ENCODE data around the gene ZNF282.

ZNF282 gene

GRCh38 chr7:149194799-149195179, 557 bp upstream of the ZNF282 start:
- DNase-seq: no peak

GRCh38 chr7:149196151-149196704, 882 bp downstream of the ZNF282 start:
- DNase-seq: no peak

- DNase-seq: no peak
Measured at GRCh38 chr7:149196705-149197171, 1.4 kb downstream of the ZNF282 start.

GRCh38 chr7:149197675-149198074, 2.3 kb downstream of the ZNF282 start:
- no peak for DNase-seq

- no peak for DNase-seq
Measured at GRCh38 chr7:149198161-149198816, 2.9 kb downstream of the ZNF282 start.

GRCh38 chr7:149199234-149199995, 4.1 kb downstream of the ZNF282 start:
- no peak for DNase-seq

GRCh38 chr7:149202831-149203231, 7.5 kb downstream of the ZNF282 start:
- no peak for DNase-seq

GRCh38 chr7:149205690-149206381, 10.5 kb downstream of the ZNF282 start:
- no peak for DNase-seq

GRCh38 chr7:149207324-149208035, 12.1 kb downstream of the ZNF282 start:
- no peak for DNase-seq

GRCh38 chr7:149209518-149210269, 14.3 kb downstream of the ZNF282 start:
- no peak for DNase-seq

- no peak for DNase-seq
Measured at GRCh38 chr7:149210551-149210950, 15.2 kb downstream of the ZNF282 start.

- no peak for DNase-seq
Measured at GRCh38 chr7:149214020-149214720, 18.8 kb downstream of the ZNF282 start.

GRCh38 chr7:149216402-149216801, 21.1 kb downstream of the ZNF282 start:
- DNase-seq: no peak

GRCh38 chr7:149217570-149217969, 22.2 kb downstream of the ZNF282 start:
- DNase-seq: no peak

GRCh38 chr7:149218469-149219420, 23.4 kb downstream of the ZNF282 start:
- no peak for DNase-seq

GRCh38 chr7:149220534-149220933, 25.2 kb downstream of the ZNF282 start:
- DNase-seq: no peak

- DNase-seq: no peak
Measured at GRCh38 chr7:149223176-149223575, 27.8 kb downstream of the ZNF282 start.

GRCh38 chr7:149223761-149224160, 28.4 kb downstream of the ZNF282 start:
- DNase-seq: no peak

GRCh38 chr7:149224352-149224751, 29.0 kb downstream of the ZNF282 start:
- DNase-seq: no peak

- DNase-seq: no peak
Measured at GRCh38 chr7:149225106-149225505, 29.8 kb downstream of the ZNF282 start.
